Measurements from ENCODE around the gene CFAP100.

DNA sequence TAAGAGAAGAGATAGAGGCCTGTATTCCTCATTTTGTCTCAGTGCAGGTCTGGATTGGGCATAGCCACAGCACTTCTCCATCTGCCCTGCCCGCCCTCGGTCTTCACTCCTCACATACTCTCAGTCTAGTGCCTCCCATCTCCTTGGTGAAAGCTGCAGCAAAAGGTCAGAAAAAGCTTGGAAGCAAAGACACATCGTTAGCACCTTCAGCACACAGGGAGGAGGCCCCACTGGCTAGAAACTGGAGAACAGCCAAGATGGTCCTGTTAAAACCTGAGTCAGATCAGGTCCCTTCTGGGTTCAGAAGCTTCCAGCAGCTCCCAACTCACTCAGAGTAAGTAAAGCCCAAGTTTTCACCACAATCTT is 35.9 kb upstream of the CFAP100 start:
- TF ChIP-seq, protein P1, sequence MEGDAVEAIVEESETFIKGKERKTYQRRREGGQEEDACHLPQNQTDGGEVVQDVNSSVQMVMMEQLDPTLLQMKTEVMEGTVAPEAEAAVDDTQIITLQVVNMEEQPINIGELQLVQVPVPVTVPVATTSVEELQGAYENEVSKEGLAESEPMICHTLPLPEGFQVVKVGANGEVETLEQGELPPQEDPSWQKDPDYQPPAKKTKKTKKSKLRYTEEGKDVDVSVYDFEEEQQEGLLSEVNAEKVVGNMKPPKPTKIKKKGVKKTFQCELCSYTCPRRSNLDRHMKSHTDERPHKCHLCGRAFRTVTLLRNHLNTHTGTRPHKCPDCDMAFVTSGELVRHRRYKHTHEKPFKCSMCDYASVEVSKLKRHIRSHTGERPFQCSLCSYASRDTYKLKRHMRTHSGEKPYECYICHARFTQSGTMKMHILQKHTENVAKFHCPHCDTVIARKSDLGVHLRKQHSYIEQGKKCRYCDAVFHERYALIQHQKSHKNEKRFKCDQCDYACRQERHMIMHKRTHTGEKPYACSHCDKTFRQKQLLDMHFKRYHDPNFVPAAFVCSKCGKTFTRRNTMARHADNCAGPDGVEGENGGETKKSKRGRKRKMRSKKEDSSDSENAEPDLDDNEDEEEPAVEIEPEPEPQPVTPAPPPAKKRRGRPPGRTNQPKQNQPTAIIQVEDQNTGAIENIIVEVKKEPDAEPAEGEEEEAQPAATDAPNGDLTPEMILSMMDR (IDR thresholded peaks at IDR 0.05) = no peak
- TF ChIP-seq ZFX (IDR thresholded peaks at IDR 0.05; ENCODE audit: borderline replicate concordance) = no peak
